Esophagus muscularis mucosa (tissue), 4 donors: Measurements from ENCODE around the gene SNUPN. TPM values are rescaled to one million over a fixed set of nuclear protein-coding genes. Genes with fewer than 3 reads are reported as not detected.
A peak's percentile ranks its signal among the peaks of the same experiment; 100 is the strongest.

Source experiments
- DNase-seq: peaks from one replicate; pipeline ENCODE4 v3.0.0-alpha.2; 2017; ENCODE audit errors: extremely low spot score
- H3K27ac ChIP-seq, 4 donors: fragments of 200-600 bp; sonication (generic); replicated peaks in 1 of 4; 1 replicate in 3 of 4; 2 replicates in 1 of 4; pipeline ENCODE4 v1.5.1; 2016 to 2019; ENCODE audit warnings: mild to moderate bottlenecking in 1 of 4
- H3K27me3 ChIP-seq, 4 donors: fragments of 200-600 bp; sonication (generic); one replicate each; pipeline versions ENCODE4 v1.5.1 to v1.6.0; 2016 to 2019
- H3K36me3 ChIP-seq, 4 donors: fragments of 200-600 bp; sonication (generic); one replicate each; pipeline ENCODE4 v1.5.1; 2016 to 2019
- H3K4me1 ChIP-seq, 4 donors: fragments of 200-600 bp; sonication (generic); one replicate each; pipeline ENCODE4 v1.5.1; 2016 to 2019
- H3K4me3 ChIP-seq, 4 donors: fragments of 200-600 bp; sonication (generic); 1 replicate in 2 of 4; 2 replicates in 2 of 4; pipeline ENCODE4 v1.5.1; 2016 to 2019; ENCODE audit warnings: mild to moderate bottlenecking in 4 of 4, moderate library complexity in 1 of 4
- H3K9me3 ChIP-seq, 4 donors: fragments of 200-600 bp; sonication (generic); 1 replicate in 3 of 4; 2 replicates in 1 of 4; pipeline ENCODE4 v1.5.1; 2016 to 2019
- CTCF ChIP-seq, 3 experiments: fragments of 200-600 bp in 2 of 3; fragments of 450-650 bp in 1 of 3; sonication (generic) in 2 of 3; IDR thresholded peaks; one replicate each; pipeline ENCODE4 v1.5.1; 2017 to 2019; ENCODE audit warnings: antibody characterized with exemption in 3 of 3, mild to moderate bottlenecking in 2 of 3, moderate library complexity in 1 of 3
- EP300 ChIP-seq: sonication (generic); formaldehyde crosslinking; IDR thresholded peaks from one replicate; pipeline ENCODE4 v1.6.1; 2017; ENCODE audit warnings: antibody characterized with exemption
- POLR2A ChIP-seq: fragments of 450-650 bp; IDR thresholded peaks from one replicate; pipeline ENCODE4 v1.6.1; 2017; ENCODE audit warnings: antibody characterized with exemption, moderate library complexity, mild to moderate bottlenecking, low read depth
- POLR2AphosphoS5 ChIP-seq, 2 donors: sonication (generic); formaldehyde crosslinking; IDR thresholded peaks; one replicate each; pipeline ENCODE4 v1.6.1; 2017; ENCODE audit warnings: antibody characterized with exemption in 2 of 2
- WGBS: methylation state at CpG from one replicate; pipeline ENCODE4 v1.1.5; 2018; 5-methylcytosine and 5-hydroxymethylcytosine counted together
- intact Hi-C: fragments of 100-400 bp; cut with DNase I; formaldehyde crosslinking; loops from one replicate; pipeline ENCODE4 v1.15.1; 2023
- total RNA-seq, 4 donors: library from RNA; depleted of rRNA; stranded (reverse); fragments of >200 nt; gene quantifications; one replicate each; pipeline versions ENCODE4 v1.1.0 to v1.2.1, GENCODE V29; 2016

Gene SNUPN
- total RNA-seq, 4 donors from 2014 or later = 16.6 to 23.4 (median 18.8) TPM

- no peak overlapping the region for H3K4me3 ChIP-seq
- peak in 2 of 3 experiments; percentile 18 to 44 for TF ChIP-seq CTCF (IDR thresholded peaks at IDR 0.05)
- no peak for TF ChIP-seq POLR2AphosphoS5 (IDR thresholded peaks at IDR 0.05)
- TF ChIP-seq POLR2A = no peak
- no peak for TF ChIP-seq EP300
- DNase-seq = no peak
- peaks cover 0 to 15% (median 7%) of the 10 kb centered on the region in 4 donors for H3K4me1 ChIP-seq
- intact Hi-C loops = no loop called here
- H3K9me3 ChIP-seq = no peaks in the 10 kb centered on the region
- H3K36me3 ChIP-seq = peaks cover 13 to 98% (median 72%) of the 10 kb centered on the region in 4 donors
- 90% methylated on average over 3 of the region's 3 CpGs for WGBS
- H3K27ac ChIP-seq = no peak overlapping the region
- no peaks in the 10 kb centered on the region for H3K27me3 ChIP-seq
Observed at GRCh38 chr15:75597667-75598341, 27.7 kb downstream of the SNUPN start.

GRCh38 chr15:75596703-75597345 is 28.7 kb downstream of the SNUPN start:
- WGBS = 95% methylated on average over 3 of the region's 3 CpGs
- H3K9me3 ChIP-seq = no peaks in the 10 kb centered on the region
- no peak overlapping the region for H3K4me3 ChIP-seq
- TF ChIP-seq EP300 (no peak), CTCF (IDR thresholded peaks at IDR 0.05) (no peak), POLR2A (no peak), POLR2AphosphoS5 (IDR thresholded peaks at IDR 0.05) (no peak)
- H3K27ac ChIP-seq = no peak overlapping the region
- no peak for DNase-seq
- peaks cover 0 to 15% (median 7%) of the 10 kb centered on the region in 4 donors for H3K4me1 ChIP-seq
- no peaks in the 10 kb centered on the region for H3K27me3 ChIP-seq
- intact Hi-C loops = no loop called here
- H3K36me3 ChIP-seq = peaks cover 13 to 93% (median 67%) of the 10 kb centered on the region in 4 donors

- H3K36me3 ChIP-seq = peaks cover 10 to 77% (median 50%) of the 10 kb centered on the region in 4 donors
- H3K9me3 ChIP-seq = no peaks in the 10 kb centered on the region
- 92% methylated on average over 4 of the region's 9 CpGs for WGBS
Observed at GRCh38 chr15:75594276-75594675, 31.2 kb downstream of the SNUPN start.

GRCh38 chr15:75591655-75592364 is 33.7 kb downstream of the SNUPN start:
- no peak overlapping the region for H3K27ac ChIP-seq
- DNase-seq = no peak
- intact Hi-C loops = no loop called here
- WGBS = 93% methylated on average over 4 of the region's 4 CpGs
- peaks cover 5 to 60% (median 32%) of the 10 kb centered on the region in 4 donors for H3K36me3 ChIP-seq
- H3K27me3 ChIP-seq = no peaks in the 10 kb centered on the region
- no peaks in the 10 kb centered on the region for H3K4me1 ChIP-seq
- no peaks in the 10 kb centered on the region for H3K9me3 ChIP-seq
- no peak overlapping the region for H3K4me3 ChIP-seq
- TF ChIP-seq POLR2A (no peak), CTCF (IDR thresholded peaks at IDR 0.05) (no peak), POLR2AphosphoS5 (IDR thresholded peaks at IDR 0.05) (no peak), EP300 (no peak)

More at GRCh38 chr15:75594276-75594675, 31.2 kb downstream of the SNUPN start:
- TF ChIP-seq POLR2AphosphoS5 (IDR thresholded peaks at IDR 0.05) (no peak), EP300 (no peak), CTCF (IDR thresholded peaks at IDR 0.05) (no peak), POLR2A (no peak)
- Histone ChIP-seq H3K27ac (no peak overlapping the region), H3K4me3 (no peak overlapping the region), H3K27me3 (no peaks in the 10 kb centered on the region), H3K4me1 (peaks cover 0 to 7% (median 4%) of the 10 kb centered on the region in 4 donors)
- intact Hi-C loops = no loop called here
- DNase-seq = no peak
